Neural cell (in vitro differentiated cells): ENCODE data around the gene DOCK7.

Experiments used
- EZH2 ChIP-seq: fragments of 200-600, 300-800 bp; shearing (Covaris generic), sonication (generic); IDR thresholded peaks from 2 replicates; pipeline ENCODE4 v1.6.1; 2014; ENCODE audit warnings: antibody characterized with exemption, low read length, borderline replicate concordance, mild to moderate bottlenecking; ENCODE audit not compliant: insufficient read depth, poor library complexity, severe bottlenecking
- MXI1 ChIP-seq: fragments of 450-650 bp; conservative IDR thresholded peaks from 2 replicates; pipeline ENCODE4 v1.6.1; 2014; ENCODE audit warnings: antibody characterized with exemption, mild to moderate bottlenecking; ENCODE audit not compliant: poor library complexity, severe bottlenecking
- POLR2AphosphoS5 ChIP-seq: IDR thresholded peaks from 2 replicates; pipeline ENCODE4 v1.6.1; 2012
- SMC3 ChIP-seq: fragments of 450-650 bp; conservative IDR thresholded peaks from 2 replicates; pipeline ENCODE4 v1.6.1; 2014; ENCODE audit warnings: antibody characterized with exemption, mild to moderate bottlenecking, moderate library complexity; ENCODE audit not compliant: poor library complexity
- TF ChIP-seq, protein P1 (sequence below): fragments of 450-650 bp; IDR thresholded peaks from 2 replicates; pipeline ENCODE4 v1.5.1; 2014; ENCODE audit warnings: antibody characterized with exemption, mild to moderate bottlenecking, moderate library complexity; ENCODE audit not compliant: poor library complexity, severe bottlenecking
- TF ChIP-seq, protein P2 (sequence below): IDR thresholded peaks from 2 replicates; pipeline ENCODE4 v1.6.1; 2012; ENCODE audit warnings: borderline replicate concordance

DNA sequence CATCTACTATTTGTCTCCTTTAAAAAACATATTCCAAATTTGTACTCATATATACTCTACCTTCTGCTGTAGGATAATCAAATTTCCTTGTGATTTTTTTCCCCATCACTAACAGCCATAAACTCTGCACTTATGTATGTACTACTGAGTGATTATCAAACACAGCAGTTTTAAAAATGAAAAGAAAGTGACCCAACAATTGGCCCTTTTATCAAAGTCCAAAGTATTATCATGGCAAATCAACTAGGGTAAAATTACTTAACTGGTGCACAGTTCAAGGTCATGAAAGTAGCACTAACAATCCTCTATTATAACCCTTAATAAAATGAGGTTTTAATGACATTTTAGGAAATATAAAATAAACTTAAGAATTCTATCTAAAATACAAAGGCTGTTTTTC, 79.3 kb downstream of the DOCK7 start:
- TF ChIP-seq, protein P1, sequence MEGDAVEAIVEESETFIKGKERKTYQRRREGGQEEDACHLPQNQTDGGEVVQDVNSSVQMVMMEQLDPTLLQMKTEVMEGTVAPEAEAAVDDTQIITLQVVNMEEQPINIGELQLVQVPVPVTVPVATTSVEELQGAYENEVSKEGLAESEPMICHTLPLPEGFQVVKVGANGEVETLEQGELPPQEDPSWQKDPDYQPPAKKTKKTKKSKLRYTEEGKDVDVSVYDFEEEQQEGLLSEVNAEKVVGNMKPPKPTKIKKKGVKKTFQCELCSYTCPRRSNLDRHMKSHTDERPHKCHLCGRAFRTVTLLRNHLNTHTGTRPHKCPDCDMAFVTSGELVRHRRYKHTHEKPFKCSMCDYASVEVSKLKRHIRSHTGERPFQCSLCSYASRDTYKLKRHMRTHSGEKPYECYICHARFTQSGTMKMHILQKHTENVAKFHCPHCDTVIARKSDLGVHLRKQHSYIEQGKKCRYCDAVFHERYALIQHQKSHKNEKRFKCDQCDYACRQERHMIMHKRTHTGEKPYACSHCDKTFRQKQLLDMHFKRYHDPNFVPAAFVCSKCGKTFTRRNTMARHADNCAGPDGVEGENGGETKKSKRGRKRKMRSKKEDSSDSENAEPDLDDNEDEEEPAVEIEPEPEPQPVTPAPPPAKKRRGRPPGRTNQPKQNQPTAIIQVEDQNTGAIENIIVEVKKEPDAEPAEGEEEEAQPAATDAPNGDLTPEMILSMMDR: no peak
- TF ChIP-seq EZH2 (no peak), SMC3 (no peak), POLR2AphosphoS5 (no peak), MXI1 (no peak)
- TF ChIP-seq, protein P2, sequence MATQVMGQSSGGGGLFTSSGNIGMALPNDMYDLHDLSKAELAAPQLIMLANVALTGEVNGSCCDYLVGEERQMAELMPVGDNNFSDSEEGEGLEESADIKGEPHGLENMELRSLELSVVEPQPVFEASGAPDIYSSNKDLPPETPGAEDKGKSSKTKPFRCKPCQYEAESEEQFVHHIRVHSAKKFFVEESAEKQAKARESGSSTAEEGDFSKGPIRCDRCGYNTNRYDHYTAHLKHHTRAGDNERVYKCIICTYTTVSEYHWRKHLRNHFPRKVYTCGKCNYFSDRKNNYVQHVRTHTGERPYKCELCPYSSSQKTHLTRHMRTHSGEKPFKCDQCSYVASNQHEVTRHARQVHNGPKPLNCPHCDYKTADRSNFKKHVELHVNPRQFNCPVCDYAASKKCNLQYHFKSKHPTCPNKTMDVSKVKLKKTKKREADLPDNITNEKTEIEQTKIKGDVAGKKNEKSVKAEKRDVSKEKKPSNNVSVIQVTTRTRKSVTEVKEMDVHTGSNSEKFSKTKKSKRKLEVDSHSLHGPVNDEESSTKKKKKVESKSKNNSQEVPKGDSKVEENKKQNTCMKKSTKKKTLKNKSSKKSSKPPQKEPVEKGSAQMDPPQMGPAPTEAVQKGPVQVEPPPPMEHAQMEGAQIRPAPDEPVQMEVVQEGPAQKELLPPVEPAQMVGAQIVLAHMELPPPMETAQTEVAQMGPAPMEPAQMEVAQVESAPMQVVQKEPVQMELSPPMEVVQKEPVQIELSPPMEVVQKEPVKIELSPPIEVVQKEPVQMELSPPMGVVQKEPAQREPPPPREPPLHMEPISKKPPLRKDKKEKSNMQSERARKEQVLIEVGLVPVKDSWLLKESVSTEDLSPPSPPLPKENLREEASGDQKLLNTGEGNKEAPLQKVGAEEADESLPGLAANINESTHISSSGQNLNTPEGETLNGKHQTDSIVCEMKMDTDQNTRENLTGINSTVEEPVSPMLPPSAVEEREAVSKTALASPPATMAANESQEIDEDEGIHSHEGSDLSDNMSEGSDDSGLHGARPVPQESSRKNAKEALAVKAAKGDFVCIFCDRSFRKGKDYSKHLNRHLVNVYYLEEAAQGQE: no peak
